Measurements from ENCODE around the gene SHH. TPM values are rescaled to one million over a fixed set of nuclear protein-coding genes. Genes with fewer than 3 reads are reported as not detected.
A peak's percentile ranks its signal among the peaks of the same experiment; 100 is the strongest.

The SHH gene
- total RNA-seq, 1 donor from 2014 or later = 0.11 TPM

DNA sequence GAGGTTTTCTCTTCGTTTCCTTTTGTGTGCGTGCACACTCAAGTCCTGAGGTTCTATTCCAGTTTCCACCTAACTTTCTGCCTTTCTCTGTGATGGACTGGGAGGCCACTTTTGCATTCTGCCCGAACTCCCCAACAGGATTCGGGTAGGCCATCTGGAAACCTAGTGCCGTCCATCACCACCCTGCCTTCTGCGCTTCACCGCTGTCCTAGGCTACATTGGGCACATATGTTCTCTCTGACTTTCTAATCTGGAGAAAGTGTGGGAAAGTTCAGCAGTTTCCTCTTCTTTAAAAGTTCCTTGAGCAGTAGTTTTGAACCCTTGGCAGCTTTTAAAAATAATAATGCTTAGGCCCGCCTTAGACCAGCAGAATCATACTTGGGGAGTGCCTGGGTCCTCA is 46.8 kb downstream of the SHH start:
- Mint-ChIP-seq H3K9me3 (ENCODE audit: unreplicated experiment) (no peaks in the 10 kb centered on the region), H3K36me3 (ENCODE audit: unreplicated experiment) (peaks cover 26% of the 10 kb centered on the region), H3K27ac (ENCODE audit: unreplicated experiment) (no peak overlapping the region), H3K27me3 (ENCODE audit: unreplicated experiment) (no peaks in the 10 kb centered on the region), H3K4me1 (ENCODE audit: unreplicated experiment) (peaks cover 44% of the 10 kb centered on the region), H3K4me3 (ENCODE audit: unreplicated experiment) (no peak overlapping the region)
- DNase-seq (ENCODE audit: extremely low spot score, unreplicated experiment) = no peak
- TF ChIP-seq, protein P1, sequence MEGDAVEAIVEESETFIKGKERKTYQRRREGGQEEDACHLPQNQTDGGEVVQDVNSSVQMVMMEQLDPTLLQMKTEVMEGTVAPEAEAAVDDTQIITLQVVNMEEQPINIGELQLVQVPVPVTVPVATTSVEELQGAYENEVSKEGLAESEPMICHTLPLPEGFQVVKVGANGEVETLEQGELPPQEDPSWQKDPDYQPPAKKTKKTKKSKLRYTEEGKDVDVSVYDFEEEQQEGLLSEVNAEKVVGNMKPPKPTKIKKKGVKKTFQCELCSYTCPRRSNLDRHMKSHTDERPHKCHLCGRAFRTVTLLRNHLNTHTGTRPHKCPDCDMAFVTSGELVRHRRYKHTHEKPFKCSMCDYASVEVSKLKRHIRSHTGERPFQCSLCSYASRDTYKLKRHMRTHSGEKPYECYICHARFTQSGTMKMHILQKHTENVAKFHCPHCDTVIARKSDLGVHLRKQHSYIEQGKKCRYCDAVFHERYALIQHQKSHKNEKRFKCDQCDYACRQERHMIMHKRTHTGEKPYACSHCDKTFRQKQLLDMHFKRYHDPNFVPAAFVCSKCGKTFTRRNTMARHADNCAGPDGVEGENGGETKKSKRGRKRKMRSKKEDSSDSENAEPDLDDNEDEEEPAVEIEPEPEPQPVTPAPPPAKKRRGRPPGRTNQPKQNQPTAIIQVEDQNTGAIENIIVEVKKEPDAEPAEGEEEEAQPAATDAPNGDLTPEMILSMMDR (IDR thresholded peaks at IDR 0.05) = no peak

GRCh38 chr7:155764438-155764793 is 47.8 kb downstream of the SHH start:
- DNase-seq (ENCODE audit: extremely low spot score, unreplicated experiment) = no peak
- Mint-ChIP-seq H3K4me1 (ENCODE audit: unreplicated experiment) (peaks cover 42% of the 10 kb centered on the region), H3K36me3 (ENCODE audit: unreplicated experiment) (peaks cover 24% of the 10 kb centered on the region), H3K27ac (ENCODE audit: unreplicated experiment) (peak overlapping the region; percentile 97), H3K4me3 (ENCODE audit: unreplicated experiment) (no peak overlapping the region), H3K9me3 (ENCODE audit: unreplicated experiment) (no peaks in the 10 kb centered on the region), H3K27me3 (ENCODE audit: unreplicated experiment) (no peaks in the 10 kb centered on the region)
- TF ChIP-seq, protein P1 (IDR thresholded peaks at IDR 0.05) = no peak

GRCh38 chr7:155763691-155764437 is 48.4 kb downstream of the SHH start:
- Mint-ChIP-seq H3K9me3 (ENCODE audit: unreplicated experiment) (no peaks in the 10 kb centered on the region), H3K4me3 (ENCODE audit: unreplicated experiment) (peak overlapping the region; percentile 62), H3K4me1 (ENCODE audit: unreplicated experiment) (peaks cover 42% of the 10 kb centered on the region), H3K27ac (ENCODE audit: unreplicated experiment) (peak overlapping the region; percentile 97), H3K36me3 (ENCODE audit: unreplicated experiment) (peaks cover 19% of the 10 kb centered on the region), H3K27me3 (ENCODE audit: unreplicated experiment) (no peaks in the 10 kb centered on the region)
- TF ChIP-seq, protein P1 (IDR thresholded peaks at IDR 0.05) = no peak
- no peak for DNase-seq (ENCODE audit: extremely low spot score, unreplicated experiment)

DNA sequence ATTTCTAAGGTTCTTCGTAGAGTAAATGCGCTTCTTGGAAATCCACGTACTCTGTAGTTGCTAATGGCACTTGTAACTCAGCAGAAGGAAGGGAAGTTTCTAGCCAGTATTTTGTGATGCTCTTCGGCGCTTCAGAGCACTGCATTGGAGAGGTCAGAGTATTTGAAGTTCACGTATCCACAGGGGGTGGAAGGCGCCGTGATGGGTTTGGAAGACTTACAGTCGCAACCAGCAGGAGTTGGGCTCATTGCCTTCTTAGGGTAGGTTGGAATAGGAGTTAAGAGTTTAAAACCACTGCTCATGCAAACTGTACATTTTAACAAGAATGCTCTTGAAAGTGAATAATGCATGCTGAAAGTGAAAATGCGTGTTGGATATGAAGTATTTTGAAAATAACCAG is 49.1 kb downstream of the SHH start:
- Mint-ChIP-seq H3K27ac (ENCODE audit: unreplicated experiment) (peak overlapping the region; percentile 97), H3K36me3 (ENCODE audit: unreplicated experiment) (peaks cover 17% of the 10 kb centered on the region), H3K27me3 (ENCODE audit: unreplicated experiment) (no peaks in the 10 kb centered on the region), H3K4me3 (ENCODE audit: unreplicated experiment) (peak overlapping the region; percentile 62), H3K4me1 (ENCODE audit: unreplicated experiment) (peaks cover 46% of the 10 kb centered on the region), H3K9me3 (ENCODE audit: unreplicated experiment) (no peaks in the 10 kb centered on the region)
- DNase-seq (ENCODE audit: extremely low spot score, unreplicated experiment) = no peak
- TF ChIP-seq, protein P1 (IDR thresholded peaks at IDR 0.05) = no peak

DNA sequence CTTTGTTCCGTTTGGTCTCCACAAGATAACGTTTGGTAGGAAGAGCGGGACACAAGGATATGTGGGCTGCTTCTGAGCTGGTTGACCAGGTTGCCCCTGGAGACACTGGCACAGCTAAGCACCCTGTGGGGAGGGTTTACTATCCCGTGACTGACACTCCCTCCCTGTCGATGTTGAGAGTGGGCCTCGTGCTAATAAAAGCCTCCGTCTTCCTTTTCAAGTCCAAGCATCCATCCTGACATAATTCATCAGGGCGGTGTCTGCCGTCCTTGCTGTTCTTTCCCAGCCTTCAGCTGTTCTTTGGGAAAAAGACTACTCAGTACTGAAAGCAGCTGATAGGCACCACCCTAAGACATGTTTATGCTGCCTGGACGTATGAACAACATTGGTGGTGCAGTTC is 49.6 kb downstream of the SHH start:
- H3K27me3 Mint-ChIP-seq (ENCODE audit: unreplicated experiment) = no peaks in the 10 kb centered on the region
- peak overlapping the region; percentile 97 for H3K27ac Mint-ChIP-seq (ENCODE audit: unreplicated experiment)
- peaks cover 47% of the 10 kb centered on the region for H3K4me1 Mint-ChIP-seq (ENCODE audit: unreplicated experiment)
- no peaks in the 10 kb centered on the region for H3K9me3 Mint-ChIP-seq (ENCODE audit: unreplicated experiment)
- no peak for DNase-seq (ENCODE audit: extremely low spot score, unreplicated experiment)
- TF ChIP-seq, protein P1 (IDR thresholded peaks at IDR 0.05) = no peak
- H3K4me3 Mint-ChIP-seq (ENCODE audit: unreplicated experiment) = no peak overlapping the region
- H3K36me3 Mint-ChIP-seq (ENCODE audit: unreplicated experiment) = peaks cover 19% of the 10 kb centered on the region
